IPS DF 6.9 (cell line): ENCODE data around the gene POPDC3.
"Not testable (repeated sequence)": the region's sequence is repeated elsewhere in the genome, so short reads cannot be mapped to it uniquely, and the experiment has no call there.

ENCODE experiments used
- DNase-seq: peaks from one replicate; pipeline ENCODE4 v3.0.0-alpha.2; 2013; ENCODE audit warnings: low read depth, low spot score
- H3K27ac ChIP-seq: one replicate; pipeline ENCODE4 v1.5.1; 2013; ENCODE audit warnings: low read length, control low read depth
- H3K27me3 ChIP-seq: 2 replicates; pipeline ENCODE4 v1.6.1; 2013; ENCODE audit warnings: mild to moderate bottlenecking, low read length; ENCODE audit not compliant: control insufficient read depth, insufficient read depth
- H3K36me3 ChIP-seq: 2 replicates; pipeline ENCODE4 v1.6.1; 2013; ENCODE audit warnings: low read length; ENCODE audit not compliant: control insufficient read depth, insufficient read depth
- H3K4me1 ChIP-seq: 2 replicates; pipeline ENCODE4 v1.6.1; 2013; ENCODE audit warnings: low read length; ENCODE audit not compliant: control insufficient read depth, insufficient read depth
- H3K4me3 ChIP-seq: 2 replicates; pipeline ENCODE4 v1.5.1; 2013; ENCODE audit warnings: mild to moderate bottlenecking, low read length
- H3K9me3 ChIP-seq: 2 replicates; pipeline ENCODE4 v1.6.1; 2013; ENCODE audit warnings: low read length, inconsistent platforms; ENCODE audit not compliant: control insufficient read depth, insufficient read depth
- WGBS: extraction: QIAGEN DNeasy Blood & Tissue Kit; methylation state at CpG from one replicate; pipeline ENCODE4 v1.1.7; 2013; ENCODE audit warnings: mixed read lengths, missing lambda C conversion rate; ENCODE audit not compliant: insufficient read length, insufficient coverage; 5-methylcytosine and 5-hydroxymethylcytosine counted together

Gene POPDC3

GRCh38 chr6:105179244-105180065, at the start of gene POPDC3:
Gene POPDC3 (minus strand): TSS chr6:105180014. CDS start chr6:105161909, 18,105 bp downstream.
- Histone ChIP-seq H3K4me3 (peak within 1 kb of the TSS; percentile 68; the same call in 1 of the 2 replicates), H3K27ac (no peak within 1 kb of the TSS), H3K27me3 (no peaks in the 10 kb centered on the region), H3K4me1 (no peaks in the 10 kb centered on the region), H3K9me3 (no peaks in the 10 kb centered on the region), H3K36me3 (no peaks in the 10 kb centered on the region)
- peak; percentile 18 for DNase-seq
- no CpG with 5 or more reads among the region's 90 CpGs for WGBS

- H3K9me3 ChIP-seq = no peaks in the 10 kb centered on the region
- no peak for DNase-seq
- no peak overlapping the region for H3K27ac ChIP-seq
- H3K4me3 ChIP-seq = no peak overlapping the region
- no peaks in the 10 kb centered on the region for H3K4me1 ChIP-seq
- WGBS = no CpG with 5 or more reads among the region's 3 CpGs
- no peaks in the 10 kb centered on the region for H3K27me3 ChIP-seq
- no peaks in the 10 kb centered on the region for H3K36me3 ChIP-seq
These were observed 47.5 kb upstream of the POPDC3 start for GRCh38 chr6:105227295-105227767.

GRCh38 chr6:105226598-105227294, 46.9 kb upstream of the POPDC3 start:
- WGBS = no CpG with 5 or more reads among the region's 7 CpGs
- DNase-seq = no peak
- Histone ChIP-seq H3K4me1 (no peaks in the 10 kb centered on the region), H3K9me3 (no peaks in the 10 kb centered on the region), H3K36me3 (no peaks in the 10 kb centered on the region), H3K27ac (no peak overlapping the region), H3K27me3 (no peaks in the 10 kb centered on the region), H3K4me3 (no peak overlapping the region)

- no peak for DNase-seq
- H3K27me3 ChIP-seq = no peaks in the 10 kb centered on the region
- WGBS = no CpG with 5 or more reads among the region's 1 CpG
These were observed 43.4 kb upstream of the POPDC3 start for GRCh38 chr6:105223242-105223641.

GRCh38 chr6:105221219-105221618, 41.4 kb upstream of the POPDC3 start:
- H3K4me3 ChIP-seq, H3K36me3 ChIP-seq, H3K27me3 ChIP-seq, H3K4me1 ChIP-seq, H3K27ac ChIP-seq, DNase-seq, H3K9me3 ChIP-seq: not testable (repeated sequence)
- WGBS = no CpG with 5 or more reads among the region's 2 CpGs

More at GRCh38 chr6:105223242-105223641, 43.4 kb upstream of the POPDC3 start:
- H3K9me3 ChIP-seq = no peaks in the 10 kb centered on the region
- H3K27ac ChIP-seq = no peak overlapping the region
- no peaks in the 10 kb centered on the region for H3K36me3 ChIP-seq
- H3K4me3 ChIP-seq = no peak overlapping the region
- no peaks in the 10 kb centered on the region for H3K4me1 ChIP-seq

- H3K27ac ChIP-seq = no peak overlapping the region
- H3K4me3 ChIP-seq = no peak overlapping the region
- no CpG with 5 or more reads among the region's 5 CpGs for WGBS
- DNase-seq = no peak
- H3K36me3 ChIP-seq = no peaks in the 10 kb centered on the region
- H3K27me3 ChIP-seq = no peaks in the 10 kb centered on the region
- no peaks in the 10 kb centered on the region for H3K4me1 ChIP-seq
- H3K9me3 ChIP-seq = no peaks in the 10 kb centered on the region
These were observed 40.4 kb upstream of the POPDC3 start for GRCh38 chr6:105220186-105220585.

- H3K27me3 ChIP-seq, H3K4me1 ChIP-seq, H3K36me3 ChIP-seq, H3K9me3 ChIP-seq, H3K4me3 ChIP-seq, H3K27ac ChIP-seq, DNase-seq: not testable (repeated sequence)
- no CpG with 5 or more reads among the region's 9 CpGs for WGBS
These were observed 39.4 kb upstream of the POPDC3 start for GRCh38 chr6:105219218-105219617.

- Histone ChIP-seq H3K4me1 (no peaks in the 10 kb centered on the region), H3K27ac (no peak overlapping the region), H3K27me3 (no peaks in the 10 kb centered on the region), H3K4me3 (no peak overlapping the region), H3K36me3 (no peaks in the 10 kb centered on the region), H3K9me3 (no peaks in the 10 kb centered on the region)
- no CpG with 5 or more reads among the region's 3 CpGs for WGBS
- DNase-seq = no peak
These were observed 35.7 kb upstream of the POPDC3 start for GRCh38 chr6:105215506-105215905.

GRCh38 chr6:105214668-105215067, 34.9 kb upstream of the POPDC3 start:
- no peak overlapping the region for H3K4me3 ChIP-seq
- H3K9me3 ChIP-seq = no peaks in the 10 kb centered on the region
- H3K27me3 ChIP-seq = no peaks in the 10 kb centered on the region
- DNase-seq = no peak
- no peaks in the 10 kb centered on the region for H3K36me3 ChIP-seq
- H3K4me1 ChIP-seq = no peaks in the 10 kb centered on the region
- no peak overlapping the region for H3K27ac ChIP-seq

- no peaks in the 10 kb centered on the region for H3K4me1 ChIP-seq
- H3K27me3 ChIP-seq = no peaks in the 10 kb centered on the region
- no peaks in the 10 kb centered on the region for H3K9me3 ChIP-seq
- H3K4me3 ChIP-seq = no peak overlapping the region
- no peak for DNase-seq
- no peaks in the 10 kb centered on the region for H3K36me3 ChIP-seq
- no peak overlapping the region for H3K27ac ChIP-seq
These were observed 33.5 kb upstream of the POPDC3 start for GRCh38 chr6:105213272-105213671.
